ENCODE measurements around the gene MINK1.

DNA sequence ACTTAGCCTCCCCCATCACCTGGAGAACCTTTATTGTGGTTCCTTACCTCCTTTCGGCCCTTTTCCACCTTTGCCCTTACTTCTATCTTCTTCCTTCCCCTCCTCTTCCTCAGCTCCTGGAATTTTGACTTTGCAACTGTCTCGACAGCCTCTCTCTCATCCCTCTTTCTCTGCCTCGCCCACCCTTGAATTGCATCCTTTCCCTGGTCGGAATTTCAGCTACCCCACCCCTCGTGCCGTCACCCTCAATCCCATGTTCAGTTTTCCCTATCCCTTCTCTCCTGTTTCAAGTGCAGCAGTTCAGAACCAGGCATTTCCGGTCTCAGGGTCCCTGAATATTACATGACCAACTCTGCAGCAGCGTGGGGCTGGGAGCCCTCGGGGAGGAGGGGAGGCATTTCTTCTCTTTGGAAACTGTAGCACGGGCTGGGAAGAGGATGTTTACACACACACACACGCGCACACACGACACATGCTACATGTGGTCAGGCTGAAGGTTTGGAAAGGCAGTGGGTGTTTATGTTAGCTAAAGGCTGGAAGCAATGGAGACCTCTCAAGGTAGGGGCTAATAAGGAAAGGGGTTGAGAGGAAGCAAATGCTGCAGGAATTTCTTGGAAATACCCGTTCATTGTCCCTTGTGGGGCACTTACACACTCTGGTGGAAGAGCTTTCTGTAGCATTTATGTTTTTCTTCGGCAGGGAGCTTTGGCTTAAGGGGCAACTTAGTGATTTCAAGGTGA lies 971 bp downstream of the MINK1 start:
- no peak for TF ChIP-seq CTCF (IDR thresholded peaks at IDR 0.05; ENCODE audit: insufficient read depth, low read length)
- TF ChIP-seq, protein P1, sequence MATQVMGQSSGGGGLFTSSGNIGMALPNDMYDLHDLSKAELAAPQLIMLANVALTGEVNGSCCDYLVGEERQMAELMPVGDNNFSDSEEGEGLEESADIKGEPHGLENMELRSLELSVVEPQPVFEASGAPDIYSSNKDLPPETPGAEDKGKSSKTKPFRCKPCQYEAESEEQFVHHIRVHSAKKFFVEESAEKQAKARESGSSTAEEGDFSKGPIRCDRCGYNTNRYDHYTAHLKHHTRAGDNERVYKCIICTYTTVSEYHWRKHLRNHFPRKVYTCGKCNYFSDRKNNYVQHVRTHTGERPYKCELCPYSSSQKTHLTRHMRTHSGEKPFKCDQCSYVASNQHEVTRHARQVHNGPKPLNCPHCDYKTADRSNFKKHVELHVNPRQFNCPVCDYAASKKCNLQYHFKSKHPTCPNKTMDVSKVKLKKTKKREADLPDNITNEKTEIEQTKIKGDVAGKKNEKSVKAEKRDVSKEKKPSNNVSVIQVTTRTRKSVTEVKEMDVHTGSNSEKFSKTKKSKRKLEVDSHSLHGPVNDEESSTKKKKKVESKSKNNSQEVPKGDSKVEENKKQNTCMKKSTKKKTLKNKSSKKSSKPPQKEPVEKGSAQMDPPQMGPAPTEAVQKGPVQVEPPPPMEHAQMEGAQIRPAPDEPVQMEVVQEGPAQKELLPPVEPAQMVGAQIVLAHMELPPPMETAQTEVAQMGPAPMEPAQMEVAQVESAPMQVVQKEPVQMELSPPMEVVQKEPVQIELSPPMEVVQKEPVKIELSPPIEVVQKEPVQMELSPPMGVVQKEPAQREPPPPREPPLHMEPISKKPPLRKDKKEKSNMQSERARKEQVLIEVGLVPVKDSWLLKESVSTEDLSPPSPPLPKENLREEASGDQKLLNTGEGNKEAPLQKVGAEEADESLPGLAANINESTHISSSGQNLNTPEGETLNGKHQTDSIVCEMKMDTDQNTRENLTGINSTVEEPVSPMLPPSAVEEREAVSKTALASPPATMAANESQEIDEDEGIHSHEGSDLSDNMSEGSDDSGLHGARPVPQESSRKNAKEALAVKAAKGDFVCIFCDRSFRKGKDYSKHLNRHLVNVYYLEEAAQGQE (IDR thresholded peaks at IDR 0.05; ENCODE audit: insufficient replicate concordance, low read depth): no peak
- TF ChIP-seq POLR2AphosphoS5 (IDR thresholded peaks at IDR 0.05; ENCODE audit: low read depth): no peak
- no peak for TF ChIP-seq GABPA (IDR thresholded peaks at IDR 0.05; ENCODE audit: low read depth)
